CD14-positive monocyte (primary cell): ENCODE results near the gene AASDH. TPM values are rescaled to one million over a fixed set of nuclear protein-coding genes. Genes with fewer than 3 reads are reported as not detected.

Experiments
- DNase-seq, 3 donors: peaks; one replicate each; pipeline ENCODE4 v3.0.0-alpha.2; 2011 to 2022
- H2AFZ ChIP-seq: 2 replicates; pipeline ENCODE4 v1.6.0; 2012; ENCODE audit warnings: mild to moderate bottlenecking, low read depth, low read length, inconsistent platforms; ENCODE audit not compliant: insufficient read depth, poor library complexity, severe bottlenecking
- H3K27ac ChIP-seq, 2 donors: 1 replicate in 1 of 2; 2 replicates in 1 of 2; pipeline ENCODE4 v1.5.1; 2012 to 2013; ENCODE audit warnings: low read length in 2 of 2, control low read depth in 1 of 2, inconsistent platforms in 1 of 2, low read depth in 1 of 2, mild to moderate bottlenecking in 1 of 2
- H3K27me3 ChIP-seq, 2 donors: one replicate each; pipeline versions ENCODE4 v1.6.0 to v1.6.1; 2011 to 2013; ENCODE audit warnings: low read length in 2 of 2; ENCODE audit not compliant: control insufficient read depth in 2 of 2, insufficient read depth in 2 of 2
- H3K36me3 ChIP-seq, 2 donors: replicated peaks in 1 of 2; 1 replicate in 1 of 2; 2 replicates in 1 of 2; pipeline versions ENCODE4 v1.5.1 to v1.6.1; 2012 to 2013; ENCODE audit warnings: low read length in 2 of 2, control low read depth in 1 of 2, inconsistent platforms in 1 of 2, mild to moderate bottlenecking in 1 of 2; ENCODE audit not compliant: insufficient read depth in 2 of 2, control insufficient read depth in 1 of 2
- H3K4me1 ChIP-seq, 2 donors: 1 replicate in 1 of 2; 2 replicates in 1 of 2; pipeline versions ENCODE4 v1.5.1 to v1.6.1; 2012 to 2013; ENCODE audit warnings: low read length in 2 of 2, control low read depth in 1 of 2, inconsistent platforms in 1 of 2, mild to moderate bottlenecking in 1 of 2, moderate library complexity in 1 of 2; ENCODE audit not compliant: insufficient read depth in 2 of 2, control insufficient read depth in 1 of 2
- H3K4me2 ChIP-seq: replicated peaks from 2 replicates; pipeline ENCODE3; 2012; ENCODE audit warnings: low read length, moderate library complexity, mild to moderate bottlenecking; ENCODE audit not compliant: poor library complexity, severe bottlenecking; ENCODE audit errors: extremely low read depth
- H3K4me3 ChIP-seq, 3 experiments: fragments of 200-600 bp in 1 of 3; sonication (generic) in 1 of 3; replicated peaks in 1 of 3; 1 replicate in 2 of 3; 2 replicates in 1 of 3; pipeline ENCODE4 v1.5.1; 2011 to 2013; ENCODE audit warnings: low read length in 3 of 3, mild to moderate bottlenecking in 3 of 3, control low read depth in 2 of 3, low read depth in 2 of 3, inconsistent platforms in 1 of 3, moderate library complexity in 1 of 3
- H3K79me2 ChIP-seq: 2 replicates; pipeline ENCODE4 v1.6.0; 2012; ENCODE audit warnings: mild to moderate bottlenecking, control low read depth, inconsistent platforms, low read length, moderate library complexity; ENCODE audit not compliant: insufficient read depth
- H3K9ac ChIP-seq: 2 replicates; pipeline ENCODE4 v1.6.0; 2017; ENCODE audit warnings: low read length, mild to moderate bottlenecking; ENCODE audit not compliant: insufficient read depth, poor library complexity, severe bottlenecking
- H3K9me3 ChIP-seq, 2 donors: replicated peaks in 1 of 2; 1 replicate in 1 of 2; 2 replicates in 1 of 2; pipeline versions ENCODE4 v1.5.1 to v1.6.1; 2012 to 2013; ENCODE audit warnings: low read length in 2 of 2, control low read depth in 1 of 2; ENCODE audit not compliant: control insufficient read depth in 1 of 2, insufficient read depth in 1 of 2
- H4K20me1 ChIP-seq: 2 replicates; pipeline ENCODE4 v1.6.0; 2012; ENCODE audit warnings: mild to moderate bottlenecking, low read length, control low read depth, moderate library complexity; ENCODE audit not compliant: insufficient read depth
- H3K27ac Mint-ChIP-seq, 7 donors: one replicate each; pipeline ENCODE4 v1.8.0; 2020; ENCODE audit warnings: mild to moderate bottlenecking in 7 of 7, mixed read lengths in 7 of 7, moderate library complexity in 6 of 7, inconsistent platforms in 2 of 7
- H3K27me3 Mint-ChIP-seq, 3 donors: one replicate each; pipeline ENCODE4 v1.8.0; 2021 to 2022; ENCODE audit warnings: low read depth in 3 of 3, mild to moderate bottlenecking in 3 of 3, mixed read lengths in 3 of 3, moderate library complexity in 3 of 3, inconsistent platforms in 1 of 3
- H3K36me3 Mint-ChIP-seq, 2 donors: one replicate each; pipeline ENCODE4 v1.8.0; 2020; ENCODE audit warnings: mixed read lengths in 2 of 2, inconsistent platforms in 1 of 2, mild to moderate bottlenecking in 1 of 2
- H3K4me1 Mint-ChIP-seq: one replicate; pipeline ENCODE4 v1.8.0; 2020; ENCODE audit warnings: mild to moderate bottlenecking, mixed read lengths
- H3K4me3 Mint-ChIP-seq, 2 donors: one replicate each; pipeline ENCODE4 v1.8.0; 2020; ENCODE audit warnings: mild to moderate bottlenecking in 2 of 2, mixed read lengths in 2 of 2, moderate library complexity in 1 of 2
- H3K9me3 Mint-ChIP-seq, 7 donors: one replicate each; pipeline ENCODE4 v1.8.0; 2020 to 2022; ENCODE audit warnings: mixed read lengths in 7 of 7, mild to moderate bottlenecking in 6 of 7, moderate library complexity in 6 of 7, inconsistent platforms in 2 of 7
- WGBS: methylation state at CpG from one replicate; pipeline ENCODE4 v1.1.5; 2013; ENCODE audit warnings: missing lambda C conversion rate; ENCODE audit not compliant: insufficient coverage; 5-methylcytosine and 5-hydroxymethylcytosine counted together
- intact Hi-C, 2 donors: fragments of 100-400 bp; cut with micrococcal nuclease; formaldehyde crosslinking; loops; one replicate each; pipeline versions ENCODE4 v1.15.0 to v1.15.1; 2023
- polyA plus RNA-seq, 3 donors: library from polyadenylated mRNA; depleted of rRNA in 1 of 3; unstranded in 2 of 3; stranded (reverse) in 1 of 3; fragments of 300-500 nt in 2 of 3; fragments of >200 nt in 1 of 3; fragmentation: Illumina TruSeq in 2 of 3; gene quantifications; 1 replicate in 2 of 3; 2 replicates in 1 of 3; pipeline ENCODE4 v1.2.3, GENCODE V29; 2012 to 2021
- TF ChIP-seq, protein P1 (sequence below): fragments of 200-600 bp; IDR thresholded peaks from one replicate; pipeline ENCODE4 v1.8.0; 2022; ENCODE audit warnings: antibody characterized with exemption, mild to moderate bottlenecking

AASDH gene
- polyA plus RNA-seq, 3 donors = 5.9 to 6.9 (median 6.2) TPM

DNA sequence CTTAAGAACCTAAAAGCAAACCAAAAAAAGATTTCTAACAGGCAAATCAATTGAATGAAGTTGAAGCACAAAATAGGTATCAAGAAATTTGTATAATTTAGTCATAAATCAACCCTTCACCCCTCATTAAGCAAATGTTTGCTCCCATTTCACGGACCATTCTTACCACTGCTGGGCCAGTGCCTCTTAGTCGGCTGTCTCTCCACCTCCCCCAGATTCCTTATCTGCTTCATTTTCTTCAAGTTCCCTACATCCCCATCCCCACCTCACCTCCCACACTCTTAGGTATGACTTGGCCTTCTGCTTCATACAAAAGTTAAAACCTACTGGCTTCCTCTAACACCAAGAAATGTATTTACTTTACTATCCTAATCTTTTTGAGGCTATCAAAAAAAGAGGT is 11.8 kb downstream of the AASDH start:
- Histone ChIP-seq H2AFZ (no peak overlapping the region), H4K20me1 (no peaks in the 10 kb centered on the region), H3K27ac (no peak overlapping the region), H3K36me3 (peaks cover 20 to 75% of the 10 kb centered on the region in 2 donors), H3K9ac (no peak overlapping the region), H3K4me3 (no peak overlapping the region), H3K27me3 (no peaks in the 10 kb centered on the region), H3K79me2 (no peaks in the 10 kb centered on the region), H3K9me3 (no peaks in the 10 kb centered on the region), H3K4me2 (no peak overlapping the region), H3K4me1 (no peaks in the 10 kb centered on the region)
- peaks cover 0 to 1% (median 0%) of the 10 kb centered on the region in 7 donors for H3K9me3 Mint-ChIP-seq
- H3K27me3 Mint-ChIP-seq = no peaks in the 10 kb centered on the region
- no peak overlapping the region for H3K4me3 Mint-ChIP-seq
- H3K4me1 Mint-ChIP-seq = peaks cover 2% of the 10 kb centered on the region
- TF ChIP-seq, protein P1, sequence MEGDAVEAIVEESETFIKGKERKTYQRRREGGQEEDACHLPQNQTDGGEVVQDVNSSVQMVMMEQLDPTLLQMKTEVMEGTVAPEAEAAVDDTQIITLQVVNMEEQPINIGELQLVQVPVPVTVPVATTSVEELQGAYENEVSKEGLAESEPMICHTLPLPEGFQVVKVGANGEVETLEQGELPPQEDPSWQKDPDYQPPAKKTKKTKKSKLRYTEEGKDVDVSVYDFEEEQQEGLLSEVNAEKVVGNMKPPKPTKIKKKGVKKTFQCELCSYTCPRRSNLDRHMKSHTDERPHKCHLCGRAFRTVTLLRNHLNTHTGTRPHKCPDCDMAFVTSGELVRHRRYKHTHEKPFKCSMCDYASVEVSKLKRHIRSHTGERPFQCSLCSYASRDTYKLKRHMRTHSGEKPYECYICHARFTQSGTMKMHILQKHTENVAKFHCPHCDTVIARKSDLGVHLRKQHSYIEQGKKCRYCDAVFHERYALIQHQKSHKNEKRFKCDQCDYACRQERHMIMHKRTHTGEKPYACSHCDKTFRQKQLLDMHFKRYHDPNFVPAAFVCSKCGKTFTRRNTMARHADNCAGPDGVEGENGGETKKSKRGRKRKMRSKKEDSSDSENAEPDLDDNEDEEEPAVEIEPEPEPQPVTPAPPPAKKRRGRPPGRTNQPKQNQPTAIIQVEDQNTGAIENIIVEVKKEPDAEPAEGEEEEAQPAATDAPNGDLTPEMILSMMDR = no peak
- DNase-seq = no peak
- 100% methylated on average over 2 of the region's 2 CpGs for WGBS
- intact Hi-C loops = no loop called here
- H3K36me3 Mint-ChIP-seq = peaks cover 35 to 45% of the 10 kb centered on the region in 2 donors
- no peak overlapping the region for H3K27ac Mint-ChIP-seq

DNA sequence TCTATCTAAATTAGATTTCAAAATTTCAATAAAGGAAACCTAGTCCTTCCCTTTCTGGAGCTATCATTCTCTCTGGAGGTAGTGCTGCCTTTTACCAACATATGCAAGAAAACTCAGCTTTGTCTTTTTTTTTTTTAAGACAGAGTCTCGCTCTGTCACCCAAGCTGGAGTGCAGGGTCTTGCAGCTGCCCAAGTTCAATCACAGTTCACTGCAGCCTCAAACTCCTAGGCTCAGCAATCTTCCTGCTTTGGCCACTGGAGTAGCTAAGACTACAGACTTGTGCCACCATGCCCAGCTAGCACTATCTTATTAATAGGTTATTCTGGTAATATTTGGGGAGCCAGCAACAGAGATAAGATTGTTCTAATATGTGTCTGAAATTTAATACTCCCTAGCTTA is 12.3 kb downstream of the AASDH start:
- Mint-ChIP-seq H3K9me3 (peaks cover 0 to 1% (median 0%) of the 10 kb centered on the region in 7 donors), H3K27ac (no peak overlapping the region), H3K36me3 (peaks cover 37 to 47% of the 10 kb centered on the region in 2 donors), H3K4me3 (no peak overlapping the region), H3K4me1 (peaks cover 2% of the 10 kb centered on the region), H3K27me3 (no peaks in the 10 kb centered on the region)
- no peak for DNase-seq
- Histone ChIP-seq H4K20me1 (no peaks in the 10 kb centered on the region), H3K4me2 (no peak overlapping the region), H3K4me1 (no peaks in the 10 kb centered on the region), H3K79me2 (no peaks in the 10 kb centered on the region), H3K9me3 (no peaks in the 10 kb centered on the region), H2AFZ (no peak overlapping the region), H3K4me3 (no peak overlapping the region), H3K36me3 (peaks cover 22 to 75% of the 10 kb centered on the region in 2 donors), H3K27me3 (no peaks in the 10 kb centered on the region), H3K9ac (no peak overlapping the region), H3K27ac (no peak overlapping the region)
- intact Hi-C loops = no loop called here
- WGBS = 100% methylated on average over 1 of the region's 1 CpG
- TF ChIP-seq, protein P1 = no peak
